GM23338 (cell line): ENCODE results near the gene SMYD3. TPM values are rescaled to one million over a fixed set of nuclear protein-coding genes. Genes with fewer than 3 reads are reported as not detected.

Source experiments
- ATAC-seq: fragments of 200-7000 bp; cut with Tn5 transposase; 3 replicates; pipeline ENCODE4 v1.9.1; 2020
- DNase-seq: peaks from one replicate; pipeline ENCODE4 v3.0.0-alpha.2; 2015; ENCODE audit warnings: low spot score
- H2AFZ ChIP-seq: fragments of 200-600 bp; sonication (generic); 2 replicates; pipeline ENCODE4 v1.8.0; 2016; ENCODE audit warnings: antibody characterized with exemption, mild to moderate bottlenecking, moderate library complexity
- H3F3A ChIP-seq: fragments of 200-600 bp; sonication (generic); replicated peaks from 2 replicates; pipeline ENCODE4 v1.8.0; 2017; ENCODE audit warnings: antibody characterized with exemption, mixed run types, low read depth
- H3K27ac ChIP-seq: fragments of 200-600 bp; sonication (generic); 2 replicates; pipeline ENCODE4 v1.6.1; 2016; ENCODE audit warnings: low read depth
- H3K27me3 ChIP-seq: fragments of 200-600 bp; sonication (generic); 2 replicates; pipeline ENCODE4 v1.8.0; 2016; ENCODE audit warnings: mild to moderate bottlenecking, mixed run types, moderate library complexity; ENCODE audit not compliant: insufficient read depth
- H3K36me3 ChIP-seq: fragments of 200-600 bp; sonication (generic); 2 replicates; pipeline ENCODE4 v1.8.0; 2016; ENCODE audit warnings: mild to moderate bottlenecking; ENCODE audit not compliant: insufficient read depth
- H3K4me1 ChIP-seq: fragments of 200-600 bp; sonication (generic); 2 replicates; pipeline ENCODE4 v1.8.0; 2016; ENCODE audit warnings: mild to moderate bottlenecking, moderate library complexity; ENCODE audit not compliant: insufficient read depth
- H3K4me2 ChIP-seq: fragments of 200-600 bp; sonication (generic); 2 replicates; pipeline ENCODE4 v1.7.1; 2017; ENCODE audit warnings: mixed run types
- H3K4me3 ChIP-seq: fragments of 200-600 bp; sonication (generic); 2 replicates; pipeline ENCODE4 v1.6.1; 2016; ENCODE audit warnings: mixed run types
- H3K79me2 ChIP-seq: fragments of 200-600 bp; sonication (generic); replicated peaks from 2 replicates; pipeline ENCODE4 v1.8.0; 2017; ENCODE audit warnings: mild to moderate bottlenecking; ENCODE audit not compliant: insufficient read depth
- H3K9me2 ChIP-seq: fragments of 200-600 bp; sonication (generic); 2 replicates; pipeline ENCODE4 v1.8.0; 2017; ENCODE audit not compliant: insufficient read depth
- H4K20me1 ChIP-seq: fragments of 200-600 bp; sonication (generic); replicated peaks from 2 replicates; pipeline ENCODE4 v1.8.0; 2017; ENCODE audit warnings: mild to moderate bottlenecking; ENCODE audit not compliant: insufficient read depth
- H3K27ac Mint-ChIP-seq: 2 replicates; pipeline ENCODE4 v1.8.0; 2020; ENCODE audit warnings: inconsistent platforms, mild to moderate bottlenecking, moderate library complexity, mixed read lengths
- H3K27me3 Mint-ChIP-seq: 3 replicates; pipeline ENCODE4 v1.8.0; 2022; ENCODE audit warnings: low read depth, mild to moderate bottlenecking, moderate library complexity, mixed read lengths, inconsistent platforms; ENCODE audit not compliant: insufficient read depth, poor library complexity
- H3K36me3 Mint-ChIP-seq: 3 replicates; pipeline ENCODE4 v1.8.0; 2021; ENCODE audit warnings: low read depth, mild to moderate bottlenecking, inconsistent platforms, moderate library complexity, mixed read lengths
- H3K4me1 Mint-ChIP-seq: 3 replicates; pipeline ENCODE4 v1.8.0; 2020; ENCODE audit warnings: mild to moderate bottlenecking, inconsistent platforms, mixed read lengths
- H3K4me3 Mint-ChIP-seq: 3 replicates; pipeline ENCODE4 v1.8.0; 2021; ENCODE audit warnings: moderate library complexity, mild to moderate bottlenecking, inconsistent platforms, mixed read lengths
- H3K9me3 Mint-ChIP-seq: 3 replicates; pipeline ENCODE4 v1.8.0; 2020; ENCODE audit warnings: moderate library complexity, mild to moderate bottlenecking, inconsistent platforms, mixed read lengths
- CREB1 ChIP-seq: fragments of 250-450 bp; sonication (Bioruptor Pico); IDR thresholded peaks from 2 replicates; pipeline ENCODE4 v1.5.0; 2020; ENCODE audit warnings: low read depth, mild to moderate bottlenecking, moderate library complexity
- EZH2 ChIP-seq: fragments of 200-600 bp; sonication (generic); IDR thresholded peaks from one replicate; pipeline ENCODE4 v1.8.0; 2017; ENCODE audit warnings: antibody characterized with exemption, mild to moderate bottlenecking, low read depth; ENCODE audit not compliant: unreplicated experiment
- EZH2phosphoT487 ChIP-seq: fragments of 200-600 bp; sonication (generic); IDR thresholded peaks from one replicate; pipeline ENCODE4 v1.8.1; 2018; ENCODE audit warnings: antibody characterized with exemption; ENCODE audit not compliant: unreplicated experiment
- JUNB ChIP-seq: IDR thresholded peaks from one replicate; pipeline ENCODE4 v1.6.1; 2016; ENCODE audit warnings: antibody characterized with exemption; ENCODE audit not compliant: unreplicated experiment
- NANOG ChIP-seq: IDR thresholded peaks from 2 replicates; pipeline ENCODE4 v1.6.1; 2016; ENCODE audit warnings: antibody characterized with exemption, borderline replicate concordance
- POLR2AphosphoS5 ChIP-seq: IDR thresholded peaks from 2 replicates; pipeline ENCODE4 v1.6.1; 2016; ENCODE audit warnings: antibody characterized with exemption, low read depth
- STAT1 ChIP-seq: IDR thresholded peaks from one replicate; pipeline ENCODE4 v1.6.1; 2016; ENCODE audit warnings: antibody characterized with exemption; ENCODE audit not compliant: unreplicated experiment
- ZNF114 ChIP-seq: fragments of 250-450 bp; sonication (Bioruptor Pico); IDR thresholded peaks from 2 replicates; pipeline ENCODE4 v1.5.0; 2020; ENCODE audit warnings: mild to moderate bottlenecking, moderate library complexity
- ZNF331 ChIP-seq: fragments of 250-450 bp; sonication (Bioruptor Pico); IDR thresholded peaks from 2 replicates; pipeline ENCODE4 v1.5.0; 2020; ENCODE audit warnings: low read depth, mild to moderate bottlenecking, moderate library complexity
- polyA plus RNA-seq: library from polyadenylated mRNA; unstranded; fragments of >200 nt; fragmentation: Nextera tagmentation; extraction: Ambion mirVana; gene quantifications from 2 replicates; pipeline ENCODE4 v1.2.1, GENCODE V29; 2016
- total RNA-seq: library from RNA; depleted of rRNA; stranded (reverse); fragments of >200 nt; shearing (Covaris generic); gene quantifications from 2 replicates; pipeline ENCODE4 v1.2.3, GENCODE V29; 2014
- TF ChIP-seq, protein P1 (sequence below): IDR thresholded peaks from one replicate; pipeline ENCODE4 v1.6.1; 2018; ENCODE audit warnings: antibody characterized with exemption; ENCODE audit not compliant: unreplicated experiment
- TF ChIP-seq, protein P2 (sequence below): IDR thresholded peaks from 2 replicates; pipeline ENCODE4 v1.6.1; 2016; ENCODE audit warnings: antibody characterized with exemption
- TF ChIP-seq, protein P3 (sequence below): fragments of 250-450 bp; sonication (Bioruptor Pico); IDR thresholded peaks from 2 replicates; pipeline ENCODE4 v1.5.0; 2020; ENCODE audit warnings: mild to moderate bottlenecking, moderate library complexity
- TF ChIP-seq, protein P4 (sequence below), 2 experiments: fragments of 200-600 bp in 1 of 2; sonication (generic) in 1 of 2; conservative IDR thresholded peaks; 2 replicates each; pipeline versions ENCODE4 v1.5.1 to v1.6.1; 2016 to 2017; ENCODE audit warnings: antibody characterized with exemption in 2 of 2, low read depth in 2 of 2, mild to moderate bottlenecking in 2 of 2, moderate library complexity in 1 of 2

The SMYD3 gene
- total and polyA plus RNA-seq, 2 experiments from 2014 or later, result 31.8 to 34.4 TPM

DNA sequence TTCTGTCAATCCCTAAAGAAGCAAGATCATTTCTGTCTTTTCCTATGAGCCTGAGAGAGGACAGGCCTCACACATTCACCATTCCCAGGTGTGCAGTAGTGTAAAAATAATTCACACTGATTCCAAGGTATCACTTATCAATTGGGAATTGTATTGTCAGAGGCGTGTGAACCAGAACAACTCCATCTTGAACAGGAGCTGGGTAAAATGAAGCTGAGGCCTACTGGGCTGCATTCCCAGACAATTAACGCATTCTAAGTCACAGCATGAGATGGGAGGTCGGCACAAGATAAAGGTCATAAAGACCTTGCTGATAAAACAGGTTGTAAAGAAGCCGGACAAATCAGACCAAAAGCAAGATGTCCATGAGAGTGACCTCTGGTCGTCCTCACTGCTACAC, 239.2 kb downstream of the SMYD3 start:
- peak overlapping the region; percentile 16; the same call in 1 of the 2 replicates for H3K27ac ChIP-seq
- H3K4me2 ChIP-seq, result 0 out of 2 replicates have a peak overlapping the region, but pooled peaks have one; percentile 15

More for the DNA sequence above, 239.2 kb downstream of the SMYD3 start:
- DNase-seq, result peak; percentile 41
- Histone ChIP-seq H3K9me2 (no peaks in the 10 kb centered on the region), H2AFZ (no peak overlapping the region), H3F3A (no peaks in the 10 kb centered on the region), H4K20me1 (no peaks in the 10 kb centered on the region), H3K27me3 (no peaks in the 10 kb centered on the region), H3K36me3 (no peaks in the 10 kb centered on the region), H3K79me2 (no peaks in the 10 kb centered on the region), H3K4me1 (peaks cover 13% of the 10 kb centered on the region), H3K4me3 (no peak overlapping the region)
- Mint-ChIP-seq H3K27me3 (no peaks in the 10 kb centered on the region), H3K27ac (peak overlapping the region; percentile 54), H3K9me3 (no peaks in the 10 kb centered on the region; the same call in 2 of the 3 replicates), H3K4me3 (no peak overlapping the region), H3K4me1 (peaks cover 18% of the 10 kb centered on the region), H3K36me3 (no peaks in the 10 kb centered on the region)
- no peak for TF ChIP-seq ZNF114 (CRISPR knock-in tag)
- TF ChIP-seq, protein P1, sequence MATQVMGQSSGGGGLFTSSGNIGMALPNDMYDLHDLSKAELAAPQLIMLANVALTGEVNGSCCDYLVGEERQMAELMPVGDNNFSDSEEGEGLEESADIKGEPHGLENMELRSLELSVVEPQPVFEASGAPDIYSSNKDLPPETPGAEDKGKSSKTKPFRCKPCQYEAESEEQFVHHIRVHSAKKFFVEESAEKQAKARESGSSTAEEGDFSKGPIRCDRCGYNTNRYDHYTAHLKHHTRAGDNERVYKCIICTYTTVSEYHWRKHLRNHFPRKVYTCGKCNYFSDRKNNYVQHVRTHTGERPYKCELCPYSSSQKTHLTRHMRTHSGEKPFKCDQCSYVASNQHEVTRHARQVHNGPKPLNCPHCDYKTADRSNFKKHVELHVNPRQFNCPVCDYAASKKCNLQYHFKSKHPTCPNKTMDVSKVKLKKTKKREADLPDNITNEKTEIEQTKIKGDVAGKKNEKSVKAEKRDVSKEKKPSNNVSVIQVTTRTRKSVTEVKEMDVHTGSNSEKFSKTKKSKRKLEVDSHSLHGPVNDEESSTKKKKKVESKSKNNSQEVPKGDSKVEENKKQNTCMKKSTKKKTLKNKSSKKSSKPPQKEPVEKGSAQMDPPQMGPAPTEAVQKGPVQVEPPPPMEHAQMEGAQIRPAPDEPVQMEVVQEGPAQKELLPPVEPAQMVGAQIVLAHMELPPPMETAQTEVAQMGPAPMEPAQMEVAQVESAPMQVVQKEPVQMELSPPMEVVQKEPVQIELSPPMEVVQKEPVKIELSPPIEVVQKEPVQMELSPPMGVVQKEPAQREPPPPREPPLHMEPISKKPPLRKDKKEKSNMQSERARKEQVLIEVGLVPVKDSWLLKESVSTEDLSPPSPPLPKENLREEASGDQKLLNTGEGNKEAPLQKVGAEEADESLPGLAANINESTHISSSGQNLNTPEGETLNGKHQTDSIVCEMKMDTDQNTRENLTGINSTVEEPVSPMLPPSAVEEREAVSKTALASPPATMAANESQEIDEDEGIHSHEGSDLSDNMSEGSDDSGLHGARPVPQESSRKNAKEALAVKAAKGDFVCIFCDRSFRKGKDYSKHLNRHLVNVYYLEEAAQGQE, result no peak
- TF ChIP-seq, protein P2, sequence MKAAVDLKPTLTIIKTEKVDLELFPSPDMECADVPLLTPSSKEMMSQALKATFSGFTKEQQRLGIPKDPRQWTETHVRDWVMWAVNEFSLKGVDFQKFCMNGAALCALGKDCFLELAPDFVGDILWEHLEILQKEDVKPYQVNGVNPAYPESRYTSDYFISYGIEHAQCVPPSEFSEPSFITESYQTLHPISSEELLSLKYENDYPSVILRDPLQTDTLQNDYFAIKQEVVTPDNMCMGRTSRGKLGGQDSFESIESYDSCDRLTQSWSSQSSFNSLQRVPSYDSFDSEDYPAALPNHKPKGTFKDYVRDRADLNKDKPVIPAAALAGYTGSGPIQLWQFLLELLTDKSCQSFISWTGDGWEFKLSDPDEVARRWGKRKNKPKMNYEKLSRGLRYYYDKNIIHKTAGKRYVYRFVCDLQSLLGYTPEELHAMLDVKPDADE, result no peak
- no peak for TF ChIP-seq ZNF331 (CRISPR knock-in tag)
- TF ChIP-seq, protein P3, sequence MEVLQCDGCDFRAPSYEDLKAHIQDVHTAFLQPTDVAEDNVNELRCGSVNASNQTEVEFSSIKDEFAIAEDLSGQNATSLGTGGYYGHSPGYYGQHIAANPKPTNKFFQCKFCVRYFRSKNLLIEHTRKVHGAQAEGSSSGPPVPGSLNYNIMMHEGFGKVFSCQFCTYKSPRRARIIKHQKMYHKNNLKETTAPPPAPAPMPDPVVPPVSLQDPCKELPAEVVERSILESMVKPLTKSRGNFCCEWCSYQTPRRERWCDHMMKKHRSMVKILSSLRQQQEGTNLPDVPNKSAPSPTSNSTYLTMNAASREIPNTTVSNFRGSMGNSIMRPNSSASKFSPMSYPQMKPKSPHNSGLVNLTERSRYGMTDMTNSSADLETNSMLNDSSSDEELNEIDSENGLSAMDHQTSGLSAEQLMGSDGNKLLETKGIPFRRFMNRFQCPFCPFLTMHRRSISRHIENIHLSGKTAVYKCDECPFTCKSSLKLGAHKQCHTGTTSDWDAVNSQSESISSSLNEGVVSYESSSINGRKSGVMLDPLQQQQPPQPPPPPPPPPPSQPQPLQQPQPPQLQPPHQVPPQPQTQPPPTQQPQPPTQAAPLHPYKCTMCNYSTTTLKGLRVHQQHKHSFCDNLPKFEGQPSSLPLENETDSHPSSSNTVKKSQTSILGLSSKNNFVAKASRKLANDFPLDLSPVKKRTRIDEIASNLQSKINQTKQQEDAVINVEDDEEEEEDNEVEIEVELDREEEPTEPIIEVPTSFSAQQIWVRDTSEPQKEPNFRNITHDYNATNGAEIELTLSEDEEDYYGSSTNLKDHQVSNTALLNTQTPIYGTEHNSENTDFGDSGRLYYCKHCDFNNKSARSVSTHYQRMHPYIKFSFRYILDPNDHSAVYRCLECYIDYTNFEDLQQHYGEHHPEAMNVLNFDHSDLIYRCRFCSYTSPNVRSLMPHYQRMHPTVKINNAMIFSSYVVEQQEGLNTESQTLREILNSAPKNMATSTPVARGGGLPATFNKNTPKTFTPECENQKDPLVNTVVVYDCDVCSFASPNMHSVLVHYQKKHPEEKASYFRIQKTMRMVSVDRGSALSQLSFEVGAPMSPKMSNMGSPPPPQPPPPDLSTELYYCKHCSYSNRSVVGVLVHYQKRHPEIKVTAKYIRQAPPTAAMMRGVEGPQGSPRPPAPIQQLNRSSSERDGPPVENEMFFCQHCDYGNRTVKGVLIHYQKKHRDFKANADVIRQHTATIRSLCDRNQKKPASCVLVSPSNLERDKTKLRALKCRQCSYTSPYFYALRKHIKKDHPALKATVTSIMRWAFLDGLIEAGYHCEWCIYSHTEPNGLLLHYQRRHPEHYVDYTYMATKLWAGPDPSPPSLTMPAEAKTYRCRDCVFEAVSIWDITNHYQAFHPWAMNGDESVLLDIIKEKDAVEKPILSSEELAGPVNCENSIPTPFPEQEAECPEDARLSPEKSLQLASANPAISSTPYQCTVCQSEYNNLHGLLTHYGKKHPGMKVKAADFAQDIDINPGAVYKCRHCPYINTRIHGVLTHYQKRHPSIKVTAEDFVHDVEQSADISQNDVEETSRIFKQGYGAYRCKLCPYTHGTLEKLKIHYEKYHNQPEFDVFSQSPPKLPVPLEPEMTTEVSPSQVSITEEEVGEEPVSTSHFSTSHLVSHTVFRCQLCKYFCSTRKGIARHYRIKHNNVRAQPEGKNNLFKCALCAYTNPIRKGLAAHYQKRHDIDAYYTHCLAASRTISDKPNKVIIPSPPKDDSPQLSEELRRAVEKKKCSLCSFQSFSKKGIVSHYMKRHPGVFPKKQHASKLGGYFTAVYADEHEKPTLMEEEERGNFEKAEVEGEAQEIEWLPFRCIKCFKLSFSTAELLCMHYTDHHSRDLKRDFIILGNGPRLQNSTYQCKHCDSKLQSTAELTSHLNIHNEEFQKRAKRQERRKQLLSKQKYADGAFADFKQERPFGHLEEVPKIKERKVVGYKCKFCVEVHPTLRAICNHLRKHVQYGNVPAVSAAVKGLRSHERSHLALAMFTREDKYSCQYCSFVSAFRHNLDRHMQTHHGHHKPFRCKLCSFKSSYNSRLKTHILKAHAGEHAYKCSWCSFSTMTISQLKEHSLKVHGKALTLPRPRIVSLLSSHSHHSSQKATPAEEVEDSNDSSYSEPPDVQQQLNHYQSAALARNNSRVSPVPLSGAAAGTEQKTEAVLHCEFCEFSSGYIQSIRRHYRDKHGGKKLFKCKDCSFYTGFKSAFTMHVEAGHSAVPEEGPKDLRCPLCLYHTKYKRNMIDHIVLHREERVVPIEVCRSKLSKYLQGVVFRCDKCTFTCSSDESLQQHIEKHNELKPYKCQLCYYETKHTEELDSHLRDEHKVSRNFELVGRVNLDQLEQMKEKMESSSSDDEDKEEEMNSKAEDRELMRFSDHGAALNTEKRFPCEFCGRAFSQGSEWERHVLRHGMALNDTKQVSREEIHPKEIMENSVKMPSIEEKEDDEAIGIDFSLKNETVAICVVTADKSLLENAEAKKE (CRISPR knock-in tag), result no peak
- TF ChIP-seq JUNB, result no peak
- TF ChIP-seq, protein P4, sequence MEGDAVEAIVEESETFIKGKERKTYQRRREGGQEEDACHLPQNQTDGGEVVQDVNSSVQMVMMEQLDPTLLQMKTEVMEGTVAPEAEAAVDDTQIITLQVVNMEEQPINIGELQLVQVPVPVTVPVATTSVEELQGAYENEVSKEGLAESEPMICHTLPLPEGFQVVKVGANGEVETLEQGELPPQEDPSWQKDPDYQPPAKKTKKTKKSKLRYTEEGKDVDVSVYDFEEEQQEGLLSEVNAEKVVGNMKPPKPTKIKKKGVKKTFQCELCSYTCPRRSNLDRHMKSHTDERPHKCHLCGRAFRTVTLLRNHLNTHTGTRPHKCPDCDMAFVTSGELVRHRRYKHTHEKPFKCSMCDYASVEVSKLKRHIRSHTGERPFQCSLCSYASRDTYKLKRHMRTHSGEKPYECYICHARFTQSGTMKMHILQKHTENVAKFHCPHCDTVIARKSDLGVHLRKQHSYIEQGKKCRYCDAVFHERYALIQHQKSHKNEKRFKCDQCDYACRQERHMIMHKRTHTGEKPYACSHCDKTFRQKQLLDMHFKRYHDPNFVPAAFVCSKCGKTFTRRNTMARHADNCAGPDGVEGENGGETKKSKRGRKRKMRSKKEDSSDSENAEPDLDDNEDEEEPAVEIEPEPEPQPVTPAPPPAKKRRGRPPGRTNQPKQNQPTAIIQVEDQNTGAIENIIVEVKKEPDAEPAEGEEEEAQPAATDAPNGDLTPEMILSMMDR (conservative IDR thresholded peaks at IDR 0.05; ENCODE audit: low read depth in 2 of 2), result no peak
- TF ChIP-seq STAT1, result no peak
- no peak for TF ChIP-seq NANOG
- TF ChIP-seq POLR2AphosphoS5, result no peak
- TF ChIP-seq EZH2phosphoT487, result no peak
- no peak for TF ChIP-seq EZH2
- TF ChIP-seq CREB1 (CRISPR knock-in tag), result no peak
- no peak; the same call in 2 of the 3 replicates for ATAC-seq
